GM12891 (cell line): Measurements from ENCODE around the gene HNF4A.

Experiments
- PAX5 ChIP-seq: IDR thresholded peaks from 2 replicates; pipeline ENCODE4 v1.6.1; 2011; ENCODE audit warnings: low read length, moderate library complexity, mild to moderate bottlenecking; ENCODE audit not compliant: insufficient read depth, severe bottlenecking
- POLR2A ChIP-seq: IDR thresholded peaks from 2 replicates; pipeline ENCODE4 v1.6.1; 2011; ENCODE audit warnings: low read depth, low read length, control low read depth
- POLR2AphosphoS5 ChIP-seq: IDR thresholded peaks from 2 replicates; pipeline ENCODE4 v1.6.1; 2011; ENCODE audit warnings: low read depth, low read length, control low read depth
- POU2F2 ChIP-seq: IDR thresholded peaks from 2 replicates; pipeline ENCODE4 v1.6.1; 2011; ENCODE audit warnings: low read depth, mild to moderate bottlenecking, control low read depth, low read length, moderate library complexity
- SPI1 ChIP-seq: IDR thresholded peaks from 2 replicates; pipeline ENCODE4 v1.6.1; 2011; ENCODE audit warnings: low read depth, low read length, control low read depth
- TAF1 ChIP-seq: IDR thresholded peaks from 2 replicates; pipeline ENCODE4 v1.6.1; 2011; ENCODE audit warnings: low read depth, low read length, control low read depth

GRCh38 chr20:44430270-44431065 lies 75.0 kb downstream of the HNF4A start:
- TF ChIP-seq SPI1 (no peak), POLR2AphosphoS5 (no peak), POLR2A (no peak), TAF1 (no peak), POU2F2 (no peak), PAX5 (no peak)
